HG02852 (cell line): ENCODE results near the gene GALNTL6.
"Not testable (repeated sequence)": the region's sequence is repeated elsewhere in the genome, so short reads cannot be mapped to it uniquely, and the experiment has no call there.

Source experiments
- ATAC-seq: cut with Tn5 transposase; IDR thresholded peaks from one replicate; pipeline ENCODE4 v1.9.1; 2021; ENCODE audit warnings: mild to moderate bottlenecking, moderate library complexity; ENCODE audit not compliant: unreplicated experiment

GALNTL6 gene

GRCh38 chr4:172898715-172899114 is 1085.5 kb downstream of the GALNTL6 start:
- ATAC-seq = no peak

GRCh38 chr4:172899861-172900260 is 1086.7 kb downstream of the GALNTL6 start:
- no peak for ATAC-seq

GRCh38 chr4:172900900-172901299 is 1087.7 kb downstream of the GALNTL6 start:
- ATAC-seq = no peak

GRCh38 chr4:172912468-172912867 is 1099.3 kb downstream of the GALNTL6 start:
- ATAC-seq = not testable (repeated sequence)

GRCh38 chr4:172917403-172917802 is 1104.2 kb downstream of the GALNTL6 start:
- not testable (repeated sequence) for ATAC-seq

- no peak for ATAC-seq
Measured at GRCh38 chr4:172919269-172919668, 1106.1 kb downstream of the GALNTL6 start.

- no peak for ATAC-seq
Measured at GRCh38 chr4:172927096-172927814, 1114.1 kb downstream of the GALNTL6 start.

- ATAC-seq = no peak
Measured at GRCh38 chr4:172928347-172928746, 1115.1 kb downstream of the GALNTL6 start.

- no peak for ATAC-seq
Measured at GRCh38 chr4:172938072-172938829, 1125.0 kb downstream of the GALNTL6 start.

GRCh38 chr4:172938870-172939269 is 1125.7 kb downstream of the GALNTL6 start:
- no peak for ATAC-seq

GRCh38 chr4:172942840-172943239 is 1129.6 kb downstream of the GALNTL6 start:
- ATAC-seq = no peak

GRCh38 chr4:172945611-172946010 is 1132.4 kb downstream of the GALNTL6 start:
- ATAC-seq = no peak

- no peak for ATAC-seq
Measured at GRCh38 chr4:172946503-172946902, 1133.3 kb downstream of the GALNTL6 start.

- no peak for ATAC-seq
Measured at GRCh38 chr4:172947594-172947993, 1134.4 kb downstream of the GALNTL6 start.

- no peak for ATAC-seq
Measured at GRCh38 chr4:172950990-172951389, 1137.8 kb downstream of the GALNTL6 start.

GRCh38 chr4:172951679-172952451 is 1138.7 kb downstream of the GALNTL6 start:
- no peak for ATAC-seq

- ATAC-seq = no peak
Measured at GRCh38 chr4:172953896-172954568, 1140.8 kb downstream of the GALNTL6 start.

GRCh38 chr4:172956340-172956739 is 1143.1 kb downstream of the GALNTL6 start:
- ATAC-seq = not testable (repeated sequence)

- ATAC-seq = no peak
Measured at GRCh38 chr4:172957216-172957615, 1144.0 kb downstream of the GALNTL6 start.

- no peak for ATAC-seq
Measured at GRCh38 chr4:172962564-172963353, 1149.6 kb downstream of the GALNTL6 start.
